Testis (tissue), 3 donors: Measurements from ENCODE around the gene CDRT4. TPM values are rescaled to one million over a fixed set of nuclear protein-coding genes. Genes with fewer than 3 reads are reported as not detected.

Source experiments
- DNase-seq: peaks from one replicate; pipeline ENCODE4 v3.0.0-alpha.2; 2019
- H3K27ac ChIP-seq, 2 donors: fragments of 200-600 bp; sonication (generic); one replicate each; pipeline ENCODE4 v1.5.1; 2019
- H3K27me3 ChIP-seq: fragments of 200-600 bp; sonication (generic); one replicate; pipeline ENCODE4 v1.5.1; 2019
- H3K36me3 ChIP-seq: fragments of 200-600 bp; sonication (generic); one replicate; pipeline ENCODE4 v1.5.1; 2017; ENCODE audit warnings: low read depth; ENCODE audit errors: missing control alignments
- H3K4me1 ChIP-seq: fragments of 200-600 bp; sonication (generic); one replicate; pipeline ENCODE4 v1.5.1; 2019
- H3K4me3 ChIP-seq, 2 donors: fragments of 200-600 bp; sonication (generic); one replicate each; pipeline ENCODE4 v1.5.1; 2017 to 2019
- H3K9me3 ChIP-seq: fragments of 200-600 bp; sonication (generic); one replicate; pipeline ENCODE4 v1.5.1; 2017
- CTCF ChIP-seq, 3 experiments: fragments of 450-650 bp in 2 of 3; fragments of 200-600 bp in 1 of 3; sonication (generic) in 1 of 3; IDR thresholded peaks; one replicate each; pipeline ENCODE4 v1.5.1; 2016 to 2019; ENCODE audit warnings: antibody characterized with exemption in 3 of 3, mild to moderate bottlenecking in 2 of 3, moderate library complexity in 1 of 3
- POLR2A ChIP-seq: fragments of 450-650 bp; IDR thresholded peaks from one replicate; pipeline ENCODE4 v1.6.1; 2017; ENCODE audit warnings: antibody characterized with exemption, mild to moderate bottlenecking, moderate library complexity
- WGBS, 2 donors: methylation state at CpG; one replicate each; pipeline ENCODE4 v1.1.5; 2018; 5-methylcytosine and 5-hydroxymethylcytosine counted together
- intact Hi-C: fragments of 100-400 bp; cut with DNase I; formaldehyde crosslinking; loops from one replicate; pipeline ENCODE4 v1.15.1; 2023; ENCODE audit warnings: low total_unique reads
- polyA plus RNA-seq: library from polyadenylated mRNA; stranded (reverse); fragments of 350-450 nt; fragmentation: Illumina TruSeq; extraction: RNeasy Lipid Tissue Mini Kit (QIAGEN cat#74804); gene quantifications from one replicate; pipeline ENCODE4 v1.2.3, GENCODE V29; 2014; ENCODE audit warnings: low read depth, low replicate concordance; ENCODE audit not compliant: insufficient read depth
- total RNA-seq, 2 donors: library from RNA; depleted of rRNA; stranded (reverse); fragments of >200 nt; gene quantifications; one replicate each; pipeline ENCODE4 v1.2.3, GENCODE V29; 2016

CDRT4 gene
- total and polyA plus RNA-seq, 3 donors from 2014 or later: 11.7 to 30.2 (median 28.3) TPM

- no peak overlapping the region for H3K27ac ChIP-seq
- no peak overlapping the region for H3K4me3 ChIP-seq
- H3K27me3 ChIP-seq: no peaks in the 10 kb centered on the region
- no peaks in the 10 kb centered on the region for H3K4me1 ChIP-seq
- no peaks in the 10 kb centered on the region for H3K9me3 ChIP-seq
- H3K36me3 ChIP-seq: no peaks in the 10 kb centered on the region
- intact Hi-C loops: no loop called here
- TF ChIP-seq CTCF (IDR thresholded peaks at IDR 0.05): no peak
- TF ChIP-seq POLR2A: no peak
- no peak for DNase-seq
Measured at GRCh38 chr17:15479703-15480102, 12.3 kb upstream of the CDRT4 start.

DNA sequence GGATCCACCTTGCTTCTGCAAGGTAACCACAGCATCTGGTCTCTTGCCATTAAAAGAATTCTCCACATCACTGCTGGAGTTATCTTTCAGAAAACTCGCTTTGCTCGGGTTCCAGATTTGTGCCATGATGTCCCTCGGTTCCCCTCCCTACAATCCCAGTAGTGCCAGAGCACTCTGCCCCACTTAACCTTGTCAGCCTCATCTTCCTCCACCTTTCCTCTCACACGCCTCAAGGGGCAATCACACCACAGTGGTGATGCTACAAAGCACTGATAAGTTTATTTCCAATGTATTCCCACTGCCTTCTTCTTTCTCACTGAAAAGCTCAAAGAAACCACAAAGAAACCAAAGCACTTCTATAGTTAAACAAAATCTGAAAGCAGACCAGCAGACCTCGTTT, 11.4 kb upstream of the CDRT4 start:
- Histone ChIP-seq H3K27me3 (no peaks in the 10 kb centered on the region), H3K27ac (no peak overlapping the region)
- 89 to 93% methylated on average over 5 of the region's 5 CpGs for WGBS, 2 donors

DNA sequence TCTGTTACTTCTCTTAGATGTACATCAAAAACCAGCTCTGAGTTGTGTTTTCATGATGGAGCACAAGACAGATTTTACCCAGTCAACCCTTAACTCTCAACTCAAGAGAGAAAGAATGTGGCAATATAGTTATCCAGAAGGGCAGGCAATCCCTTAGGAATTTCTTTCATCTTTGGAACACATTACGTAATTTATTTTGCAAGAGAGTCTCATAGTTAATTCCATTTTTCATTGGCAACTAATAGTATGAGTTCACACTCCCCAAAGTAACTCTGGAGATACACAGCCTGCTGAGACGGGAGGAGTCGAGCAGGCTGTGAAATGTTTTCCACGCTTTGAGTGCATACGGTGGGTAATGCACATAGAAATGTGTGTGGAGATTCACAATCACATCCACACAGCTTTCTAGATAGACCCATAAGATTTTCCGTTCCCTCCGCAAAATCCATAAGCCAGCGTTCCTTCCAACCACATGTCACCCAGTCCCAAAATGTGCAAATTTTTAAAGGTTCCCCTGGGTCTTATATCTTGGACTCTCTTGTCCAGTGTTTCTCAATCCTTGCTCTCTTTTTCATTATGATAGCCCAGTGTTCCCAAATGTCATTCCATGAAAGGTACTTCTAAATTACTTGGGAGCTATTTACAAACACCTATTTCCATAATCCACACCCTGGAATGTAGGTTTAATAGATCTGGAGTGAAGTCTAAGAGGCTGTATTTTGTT, 8.4 kb upstream of the CDRT4 start:
- H3K27me3 ChIP-seq: no peaks in the 10 kb centered on the region
- DNase-seq: no peak
- no peak for TF ChIP-seq POLR2A
- no peak for TF ChIP-seq CTCF (IDR thresholded peaks at IDR 0.05)
- H3K4me3 ChIP-seq: no peak overlapping the region
- H3K27ac ChIP-seq: no peak overlapping the region
- no peaks in the 10 kb centered on the region for H3K9me3 ChIP-seq
- 86 to 92% methylated on average over 8 of the region's 8 CpGs for WGBS, 2 donors
- no peaks in the 10 kb centered on the region for H3K36me3 ChIP-seq
- no peaks in the 10 kb centered on the region for H3K4me1 ChIP-seq
- intact Hi-C loops: no loop called here

More for the DNA sequence above, 11.4 kb upstream of the CDRT4 start:
- no peaks in the 10 kb centered on the region for H3K4me1 ChIP-seq
- no peak overlapping the region for H3K4me3 ChIP-seq
- no peak for DNase-seq
- intact Hi-C loops: no loop called here
- H3K36me3 ChIP-seq: no peaks in the 10 kb centered on the region
- TF ChIP-seq CTCF (IDR thresholded peaks at IDR 0.05) (no peak), POLR2A (no peak)
- no peaks in the 10 kb centered on the region for H3K9me3 ChIP-seq

DNA sequence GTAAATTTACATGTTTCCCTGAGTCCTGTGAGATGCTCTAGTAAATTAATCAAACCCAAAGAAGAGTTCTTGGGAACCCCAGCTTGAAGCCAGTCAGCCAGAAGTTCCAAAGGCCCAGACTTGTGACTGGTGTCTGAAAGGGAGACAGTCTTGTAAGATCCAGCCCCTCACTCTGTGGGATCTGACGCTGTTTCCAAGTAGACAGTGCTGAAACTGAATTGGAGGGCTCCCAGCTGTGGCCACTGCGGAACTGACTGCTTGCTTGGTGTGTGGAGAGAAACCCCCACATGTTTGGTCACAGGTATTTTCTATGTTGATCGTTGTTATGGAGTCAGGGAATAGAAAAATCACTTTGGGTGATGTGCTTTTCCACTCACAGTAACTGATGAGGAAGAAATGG, 5.5 kb upstream of the CDRT4 start:
- no peak for DNase-seq
- no peaks in the 10 kb centered on the region for H3K9me3 ChIP-seq
- H3K27me3 ChIP-seq: no peaks in the 10 kb centered on the region
- H3K36me3 ChIP-seq: no peaks in the 10 kb centered on the region
- WGBS, 2 donors: 62 to 67% methylated on average over 3 of the region's 3 CpGs
- no peak overlapping the region for H3K27ac ChIP-seq
- no peaks in the 10 kb centered on the region for H3K4me1 ChIP-seq
- no peak overlapping the region for H3K4me3 ChIP-seq
- intact Hi-C loops: no loop called here
- TF ChIP-seq CTCF (IDR thresholded peaks at IDR 0.05) (no peak), POLR2A (no peak)

DNA sequence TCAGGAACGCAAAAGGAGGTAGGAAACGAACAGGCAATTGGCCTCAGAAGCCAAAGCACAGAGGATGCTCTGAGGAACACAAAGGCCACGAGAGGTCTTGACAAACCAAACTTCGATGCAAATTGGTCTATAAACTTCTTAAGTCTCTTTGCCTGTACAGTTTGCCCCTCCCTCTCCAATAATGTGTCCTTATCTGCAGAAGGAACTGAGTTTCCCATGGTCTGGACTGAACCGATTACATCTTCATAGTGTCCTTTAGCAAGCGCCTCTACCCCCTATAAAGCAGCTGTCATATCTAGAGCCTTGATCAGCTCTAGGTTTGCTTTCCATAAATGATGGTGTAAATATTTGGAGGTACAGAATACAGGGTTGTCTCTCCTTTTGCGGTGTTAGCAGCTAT, 3.1 kb upstream of the CDRT4 start:
- DNase-seq: no peak

More for the DNA sequence above, 3.1 kb upstream of the CDRT4 start:
- Histone ChIP-seq H3K36me3 (no peaks in the 10 kb centered on the region), H3K27me3 (no peaks in the 10 kb centered on the region), H3K9me3 (no peaks in the 10 kb centered on the region), H3K4me1 (no peaks in the 10 kb centered on the region), H3K27ac (no peak overlapping the region), H3K4me3 (no peak overlapping the region)
- 45 to 48% methylated on average over 7 of the region's 7 CpGs for WGBS, 2 donors
- intact Hi-C loops: no loop called here
- no peak for TF ChIP-seq POLR2A
- no peak for TF ChIP-seq CTCF (IDR thresholded peaks at IDR 0.05)
